ENCODE data around the gene SLC22A14. TPM values are rescaled to one million over a fixed set of nuclear protein-coding genes. Genes with fewer than 3 reads are reported as not detected.

SLC22A14 gene
- total and polyA plus RNA-seq, 2 donors (not counting 1 experiment from before 2014, with no cell fraction given): not detected

GRCh38 chr3:38264779-38265178 is 17.3 kb upstream of the SLC22A14 start:
- H3K4me3 Mint-ChIP-seq: no peak overlapping the region
- H3K9ac ChIP-seq (ENCODE audit: low read length): no peak overlapping the region
- H3K4me2 ChIP-seq (replicated peaks; ENCODE audit: low read depth, low read length, poor library complexity, severe bottlenecking): no peak overlapping the region
- no peaks in the 10 kb centered on the region for H3K9me3 ChIP-seq (ENCODE audit: control extremely low read depth in 1 of 3, control insufficient read depth in 2 of 3, insufficient read depth in 1 of 3, low read length in 2 of 3)
- H3K4me1 ChIP-seq (ENCODE audit: control insufficient read depth in 2 of 2, insufficient read depth in 2 of 2, low read length in 2 of 2): peaks cover 20 to 21% of the 10 kb centered on the region in 2 donors
- no peaks in the 10 kb centered on the region for H3K27me3 ChIP-seq (replicated peaks in 1 of 4; ENCODE audit: control extremely low read depth in 1 of 4, control insufficient read depth in 3 of 4, insufficient read depth in 4 of 4, low read length in 3 of 4)
- WGBS (ENCODE audit: insufficient coverage): 83% methylated on average over 1 of the region's 1 CpG
- H2AFZ ChIP-seq (ENCODE audit: insufficient read depth, low read depth, low read length, poor library complexity, severe bottlenecking): no peak overlapping the region
- H4K20me1 ChIP-seq (ENCODE audit: control insufficient read depth, insufficient read depth, low read length, poor library complexity, severe bottlenecking): no peaks in the 10 kb centered on the region
- ChIA-PET CTCF (no interaction called here), POLR2A (no interaction called here)
- no peaks in the 10 kb centered on the region for H3K9me3 Mint-ChIP-seq (ENCODE audit: insufficient read depth)
- intact Hi-C loops (cut with micrococcal nuclease): no loop called here
- no peaks in the 10 kb centered on the region for H3K27me3 Mint-ChIP-seq
- DNase-seq: no peak
- H3K27ac Mint-ChIP-seq: no peak overlapping the region
- TF ChIP-seq EZH2 (IDR thresholded peaks at IDR 0.05; ENCODE audit: borderline replicate concordance, insufficient read depth, low read depth, low read length, poor library complexity, severe bottlenecking): no peak
- no peak for TF ChIP-seq CTCF (IDR thresholded peaks at IDR 0.05)
- no peaks in the 10 kb centered on the region for H3K36me3 ChIP-seq (replicated peaks in 1 of 2; ENCODE audit: control extremely low read depth in 1 of 2, control insufficient read depth in 1 of 2, extremely low read depth in 1 of 2, insufficient read depth in 2 of 2, low read length in 1 of 2)
- H3K79me2 ChIP-seq (ENCODE audit: control insufficient read depth, insufficient read depth, low read length): no peaks in the 10 kb centered on the region
- no peak overlapping the region for H3K27ac ChIP-seq (ENCODE audit: low read length in 2 of 2)
- peaks cover 18% of the 10 kb centered on the region for H3K4me1 Mint-ChIP-seq
- no peak overlapping the region for H3K4me3 ChIP-seq (ENCODE audit: control extremely low read depth in 1 of 5, extremely low read depth in 1 of 5, insufficient read depth in 1 of 5, low read depth in 2 of 5, low read length in 4 of 5)
- no peak for ATAC-seq (ENCODE audit: low read depth)

- Histone ChIP-seq H3K79me2 (ENCODE audit: control insufficient read depth, insufficient read depth, low read length) (no peaks in the 10 kb centered on the region), H4K20me1 (ENCODE audit: control insufficient read depth, insufficient read depth, low read length, poor library complexity, severe bottlenecking) (no peaks in the 10 kb centered on the region), H3K4me3 (ENCODE audit: control extremely low read depth in 1 of 5, extremely low read depth in 1 of 5, insufficient read depth in 1 of 5, low read depth in 2 of 5, low read length in 4 of 5) (no peak within 1 kb of the TSS), H3K4me1 (ENCODE audit: control insufficient read depth in 2 of 2, insufficient read depth in 2 of 2, low read length in 2 of 2) (peaks cover 20 to 21% of the 10 kb centered on the region in 2 donors), H3K36me3 (replicated peaks in 1 of 2; ENCODE audit: control extremely low read depth in 1 of 2, control insufficient read depth in 1 of 2, extremely low read depth in 1 of 2, insufficient read depth in 2 of 2, low read length in 1 of 2) (no peaks in the 10 kb centered on the region), H3K27me3 (replicated peaks in 1 of 4; ENCODE audit: control extremely low read depth in 1 of 4, control insufficient read depth in 3 of 4, insufficient read depth in 4 of 4, low read length in 3 of 4) (no peaks in the 10 kb centered on the region), H2AFZ (ENCODE audit: insufficient read depth, low read depth, low read length, poor library complexity, severe bottlenecking) (no peak within 1 kb of the TSS), H3K4me2 (replicated peaks; ENCODE audit: low read depth, low read length, poor library complexity, severe bottlenecking) (no peak within 1 kb of the TSS), H3K9ac (ENCODE audit: low read length) (no peak within 1 kb of the TSS), H3K27ac (ENCODE audit: low read length in 2 of 2) (no peak within 1 kb of the TSS), H3K9me3 (ENCODE audit: control extremely low read depth in 1 of 3, control insufficient read depth in 2 of 3, insufficient read depth in 1 of 3, low read length in 2 of 3) (no peaks in the 10 kb centered on the region)
- TF ChIP-seq EZH2 (IDR thresholded peaks at IDR 0.05; ENCODE audit: borderline replicate concordance, insufficient read depth, low read depth, low read length, poor library complexity, severe bottlenecking) (no peak), CTCF (IDR thresholded peaks at IDR 0.05) (no peak)
- H3K9me3 Mint-ChIP-seq (ENCODE audit: insufficient read depth): no peaks in the 10 kb centered on the region
- DNase-seq: no peak
- peaks cover 18% of the 10 kb centered on the region for H3K4me1 Mint-ChIP-seq
- intact Hi-C loops (cut with micrococcal nuclease): no loop called here
- POLR2A ChIA-PET: no interaction called here
- 98% methylated on average over 8 of the region's 9 CpGs for WGBS (ENCODE audit: insufficient coverage)
- no peak within 1 kb of the TSS for H3K4me3 Mint-ChIP-seq
- no peak within 1 kb of the TSS for H3K27ac Mint-ChIP-seq
- no peaks in the 10 kb centered on the region for H3K27me3 Mint-ChIP-seq
- no peak for ATAC-seq (ENCODE audit: low read depth)
- CTCF ChIA-PET: no interaction called here
Observed at GRCh38 chr3:38265604-38266307, 16.3 kb upstream of the SLC22A14 start, which contains the start of gene SLC22A13. SLC22A13 (plus strand) TSS chr3:38265812; CDS start chr3:38265861, 49 bp downstream.
